Measurements from ENCODE around the gene CTH.

DNA sequence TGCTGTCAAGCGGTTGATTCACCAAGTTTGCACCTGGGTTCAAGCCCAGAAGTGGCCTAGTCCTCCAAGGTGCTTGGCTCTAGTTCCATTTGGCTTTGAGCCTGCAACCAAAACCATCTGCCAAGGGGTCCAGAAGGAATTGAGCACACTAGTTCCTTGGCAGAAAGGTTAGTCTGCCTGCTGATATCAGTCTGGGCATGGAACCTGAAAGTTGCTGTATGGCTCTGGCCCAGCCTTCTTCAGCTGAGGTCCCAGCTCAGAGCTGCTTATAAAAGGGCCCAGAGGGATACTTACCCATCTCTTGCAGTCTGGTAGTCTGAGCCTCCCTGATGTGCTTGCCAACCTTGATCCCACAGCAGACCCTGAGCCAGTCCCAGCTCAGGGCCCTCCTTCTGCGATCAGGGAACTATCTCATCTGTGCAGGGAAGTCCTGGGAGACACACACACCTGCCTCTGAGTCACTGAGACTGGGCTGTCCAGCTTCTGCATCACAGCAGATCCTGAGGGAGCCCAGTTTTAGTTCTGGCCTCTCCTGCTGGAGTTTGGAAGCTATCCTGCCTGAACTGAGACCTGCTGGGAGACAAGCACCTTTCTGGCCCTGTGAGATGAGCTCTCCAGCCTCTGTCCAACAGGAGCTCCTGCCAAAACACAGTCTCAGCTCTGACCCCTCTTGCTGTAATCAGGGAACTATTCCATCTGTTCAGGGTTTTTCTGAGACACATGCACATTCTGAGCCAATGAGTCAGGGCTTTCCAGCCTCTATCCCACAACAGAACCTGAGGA, 75.8 kb downstream of the CTH start:
- TF ChIP-seq POLR2A (IDR thresholded peaks at IDR 0.05) = no peak
- TF ChIP-seq, protein P1, sequence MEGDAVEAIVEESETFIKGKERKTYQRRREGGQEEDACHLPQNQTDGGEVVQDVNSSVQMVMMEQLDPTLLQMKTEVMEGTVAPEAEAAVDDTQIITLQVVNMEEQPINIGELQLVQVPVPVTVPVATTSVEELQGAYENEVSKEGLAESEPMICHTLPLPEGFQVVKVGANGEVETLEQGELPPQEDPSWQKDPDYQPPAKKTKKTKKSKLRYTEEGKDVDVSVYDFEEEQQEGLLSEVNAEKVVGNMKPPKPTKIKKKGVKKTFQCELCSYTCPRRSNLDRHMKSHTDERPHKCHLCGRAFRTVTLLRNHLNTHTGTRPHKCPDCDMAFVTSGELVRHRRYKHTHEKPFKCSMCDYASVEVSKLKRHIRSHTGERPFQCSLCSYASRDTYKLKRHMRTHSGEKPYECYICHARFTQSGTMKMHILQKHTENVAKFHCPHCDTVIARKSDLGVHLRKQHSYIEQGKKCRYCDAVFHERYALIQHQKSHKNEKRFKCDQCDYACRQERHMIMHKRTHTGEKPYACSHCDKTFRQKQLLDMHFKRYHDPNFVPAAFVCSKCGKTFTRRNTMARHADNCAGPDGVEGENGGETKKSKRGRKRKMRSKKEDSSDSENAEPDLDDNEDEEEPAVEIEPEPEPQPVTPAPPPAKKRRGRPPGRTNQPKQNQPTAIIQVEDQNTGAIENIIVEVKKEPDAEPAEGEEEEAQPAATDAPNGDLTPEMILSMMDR (IDR thresholded peaks at IDR 0.05 in 4 of 5, conservative IDR thresholded peaks at IDR 0.05 in 1 of 5) = no peak

Measured in gastrocnemius medialis (tissue), 4 donors.